ENCODE results near the gene FAM135A. TPM values are rescaled to one million over a fixed set of nuclear protein-coding genes. Genes with fewer than 3 reads are reported as not detected.

Gene FAM135A
- total RNA-seq, 1 experiment from 2014 or later, result 31.5 TPM

DNA sequence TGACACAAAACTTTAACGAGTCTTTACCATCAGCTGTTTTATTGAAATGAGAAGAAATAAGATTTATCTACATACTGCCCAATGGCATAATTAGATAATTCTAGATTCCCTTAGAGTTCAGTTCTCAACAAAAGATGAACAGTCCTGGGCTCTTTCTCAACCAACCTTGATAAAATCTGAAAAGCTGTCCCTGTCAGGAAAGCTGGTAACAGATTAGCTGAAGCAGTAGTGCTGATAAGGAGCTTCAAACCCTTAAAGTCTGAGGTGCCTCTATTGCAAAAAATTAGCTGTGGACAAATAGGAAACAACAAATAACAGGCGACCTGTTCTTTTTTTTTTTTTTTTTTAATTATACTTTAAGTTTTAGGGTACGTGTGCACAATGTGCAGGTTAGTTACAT, 35.9 kb upstream of the FAM135A start:
- BruUV-seq (replicated peaks), result no TSS peak
- no peak for ATAC-seq
- Histone ChIP-seq H3K4me3 (ENCODE audit: low read depth in 2 of 2, low read length in 2 of 2) (no peak overlapping the region), H3K27me3 (ENCODE audit: control insufficient read depth, insufficient read depth, low read length) (peaks cover 2% of the 10 kb centered on the region; the same call in 1 of the 2 replicates), H3K36me3 (ENCODE audit: control insufficient read depth, insufficient read depth, low read length) (no peaks in the 10 kb centered on the region), H3K9me3 (ENCODE audit: control insufficient read depth, insufficient read depth, low read depth, low read length) (no peaks in the 10 kb centered on the region), H3K4me1 (ENCODE audit: control insufficient read depth, insufficient read depth, low read length) (no peaks in the 10 kb centered on the region), H3K27ac (ENCODE audit: low read length) (no peak overlapping the region)
- ChIA-PET POLR2A (interaction anchor here (1.0 kb wide), 1 partner anchor 37 kb away, joined by 4 read pairs; no protein-coding TSS in a partner anchor), CTCF (interaction anchor here (0.6 kb wide), 1 partner anchor 157 kb away, joined by 7 read pairs; no protein-coding TSS in a partner anchor)
- DNase-seq (ENCODE audit: low read depth, low spot score), result no peak
- intact Hi-C loops (cut with micrococcal nuclease; ENCODE audit: unreplicated experiment), result no loop called here
- TF ChIP-seq SIN3A (IDR thresholded peaks at IDR 0.05; ENCODE audit: borderline replicate concordance, insufficient read depth, low read depth, low read length) (no peak), POLR2AphosphoS5 (IDR thresholded peaks at IDR 0.05; ENCODE audit: low read depth, low read length) (no peak), TCF7L2 (IDR thresholded peaks at IDR 0.05; ENCODE audit: low read depth, low read length) (no peak)
- TF ChIP-seq, protein P1, sequence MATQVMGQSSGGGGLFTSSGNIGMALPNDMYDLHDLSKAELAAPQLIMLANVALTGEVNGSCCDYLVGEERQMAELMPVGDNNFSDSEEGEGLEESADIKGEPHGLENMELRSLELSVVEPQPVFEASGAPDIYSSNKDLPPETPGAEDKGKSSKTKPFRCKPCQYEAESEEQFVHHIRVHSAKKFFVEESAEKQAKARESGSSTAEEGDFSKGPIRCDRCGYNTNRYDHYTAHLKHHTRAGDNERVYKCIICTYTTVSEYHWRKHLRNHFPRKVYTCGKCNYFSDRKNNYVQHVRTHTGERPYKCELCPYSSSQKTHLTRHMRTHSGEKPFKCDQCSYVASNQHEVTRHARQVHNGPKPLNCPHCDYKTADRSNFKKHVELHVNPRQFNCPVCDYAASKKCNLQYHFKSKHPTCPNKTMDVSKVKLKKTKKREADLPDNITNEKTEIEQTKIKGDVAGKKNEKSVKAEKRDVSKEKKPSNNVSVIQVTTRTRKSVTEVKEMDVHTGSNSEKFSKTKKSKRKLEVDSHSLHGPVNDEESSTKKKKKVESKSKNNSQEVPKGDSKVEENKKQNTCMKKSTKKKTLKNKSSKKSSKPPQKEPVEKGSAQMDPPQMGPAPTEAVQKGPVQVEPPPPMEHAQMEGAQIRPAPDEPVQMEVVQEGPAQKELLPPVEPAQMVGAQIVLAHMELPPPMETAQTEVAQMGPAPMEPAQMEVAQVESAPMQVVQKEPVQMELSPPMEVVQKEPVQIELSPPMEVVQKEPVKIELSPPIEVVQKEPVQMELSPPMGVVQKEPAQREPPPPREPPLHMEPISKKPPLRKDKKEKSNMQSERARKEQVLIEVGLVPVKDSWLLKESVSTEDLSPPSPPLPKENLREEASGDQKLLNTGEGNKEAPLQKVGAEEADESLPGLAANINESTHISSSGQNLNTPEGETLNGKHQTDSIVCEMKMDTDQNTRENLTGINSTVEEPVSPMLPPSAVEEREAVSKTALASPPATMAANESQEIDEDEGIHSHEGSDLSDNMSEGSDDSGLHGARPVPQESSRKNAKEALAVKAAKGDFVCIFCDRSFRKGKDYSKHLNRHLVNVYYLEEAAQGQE (IDR thresholded peaks at IDR 0.05; ENCODE audit: insufficient read depth in 1 of 2, low read depth in 2 of 2, low read length in 1 of 2), result no peak
- TF ChIP-seq, protein P2, sequence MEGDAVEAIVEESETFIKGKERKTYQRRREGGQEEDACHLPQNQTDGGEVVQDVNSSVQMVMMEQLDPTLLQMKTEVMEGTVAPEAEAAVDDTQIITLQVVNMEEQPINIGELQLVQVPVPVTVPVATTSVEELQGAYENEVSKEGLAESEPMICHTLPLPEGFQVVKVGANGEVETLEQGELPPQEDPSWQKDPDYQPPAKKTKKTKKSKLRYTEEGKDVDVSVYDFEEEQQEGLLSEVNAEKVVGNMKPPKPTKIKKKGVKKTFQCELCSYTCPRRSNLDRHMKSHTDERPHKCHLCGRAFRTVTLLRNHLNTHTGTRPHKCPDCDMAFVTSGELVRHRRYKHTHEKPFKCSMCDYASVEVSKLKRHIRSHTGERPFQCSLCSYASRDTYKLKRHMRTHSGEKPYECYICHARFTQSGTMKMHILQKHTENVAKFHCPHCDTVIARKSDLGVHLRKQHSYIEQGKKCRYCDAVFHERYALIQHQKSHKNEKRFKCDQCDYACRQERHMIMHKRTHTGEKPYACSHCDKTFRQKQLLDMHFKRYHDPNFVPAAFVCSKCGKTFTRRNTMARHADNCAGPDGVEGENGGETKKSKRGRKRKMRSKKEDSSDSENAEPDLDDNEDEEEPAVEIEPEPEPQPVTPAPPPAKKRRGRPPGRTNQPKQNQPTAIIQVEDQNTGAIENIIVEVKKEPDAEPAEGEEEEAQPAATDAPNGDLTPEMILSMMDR (IDR thresholded peaks at IDR 0.05), result no peak
- in situ Hi-C loops (cut with HindIII; ENCODE audit: low pct_unique_long_range_greater_than_20kb, low sequenced_read_pairs), result no loop called here

DNA sequence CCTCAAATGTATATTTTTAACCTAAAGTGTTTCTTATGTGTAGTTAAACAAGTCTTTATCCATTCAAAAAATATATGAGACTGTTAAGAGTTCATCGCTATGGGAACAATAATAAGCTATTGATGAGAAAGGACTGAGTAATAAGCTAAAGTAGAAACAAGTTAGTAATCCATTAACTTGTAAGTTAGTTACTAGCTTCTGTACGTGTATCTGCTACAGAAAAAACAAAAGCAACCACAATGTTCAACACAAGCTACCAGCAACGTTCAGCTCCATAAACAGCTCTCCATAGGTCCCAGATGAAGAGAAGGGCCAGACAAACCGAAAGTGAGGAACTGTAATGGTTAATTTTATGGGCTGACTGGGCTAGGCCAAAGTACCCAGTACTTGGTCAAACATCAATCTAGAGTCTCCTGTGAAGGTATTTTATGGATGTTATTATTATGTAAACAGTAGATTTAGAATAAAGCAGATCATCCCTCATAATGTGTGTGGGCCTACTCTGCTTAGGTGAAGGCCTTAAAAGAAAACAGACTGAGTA, 33.8 kb upstream of the FAM135A start:
- ATAC-seq (no peak; the same call in 1 of the 2 replicates), DNase-seq (ENCODE audit: low read depth, low spot score) (no peak)
- intact Hi-C loops (cut with micrococcal nuclease; ENCODE audit: unreplicated experiment) (no loop called here), in situ Hi-C loops (cut with HindIII; ENCODE audit: low pct_unique_long_range_greater_than_20kb, low sequenced_read_pairs) (no loop called here)
- H3K4me3 ChIP-seq (ENCODE audit: low read depth in 2 of 2, low read length in 2 of 2), result no peak overlapping the region
- TF ChIP-seq SIN3A (IDR thresholded peaks at IDR 0.05; ENCODE audit: borderline replicate concordance, insufficient read depth, low read depth, low read length), result no peak
- TF ChIP-seq, protein P2 (IDR thresholded peaks at IDR 0.05), result no peak
- TF ChIP-seq, protein P1 (IDR thresholded peaks at IDR 0.05; ENCODE audit: insufficient read depth in 1 of 2, low read depth in 2 of 2, low read length in 1 of 2), result no peak
- TF ChIP-seq TCF7L2 (IDR thresholded peaks at IDR 0.05; ENCODE audit: low read depth, low read length), result no peak
- TF ChIP-seq POLR2AphosphoS5 (IDR thresholded peaks at IDR 0.05; ENCODE audit: low read depth, low read length), result no peak
- ChIA-PET CTCF (no interaction called here), POLR2A (no interaction called here)
- H3K27me3 ChIP-seq (ENCODE audit: control insufficient read depth, insufficient read depth, low read length), result no peaks in the 10 kb centered on the region
- H3K9me3 ChIP-seq (ENCODE audit: control insufficient read depth, insufficient read depth, low read depth, low read length), result no peaks in the 10 kb centered on the region
- H3K27ac ChIP-seq (ENCODE audit: low read length), result no peak overlapping the region
- H3K4me1 ChIP-seq (ENCODE audit: control insufficient read depth, insufficient read depth, low read length), result no peaks in the 10 kb centered on the region
- no TSS peak for BruUV-seq (replicated peaks)
- H3K36me3 ChIP-seq (ENCODE audit: control insufficient read depth, insufficient read depth, low read length), result no peaks in the 10 kb centered on the region

Data from Panc1 (cell line).